Measurements from ENCODE around the gene TANGO6.

Gene TANGO6

DNA sequence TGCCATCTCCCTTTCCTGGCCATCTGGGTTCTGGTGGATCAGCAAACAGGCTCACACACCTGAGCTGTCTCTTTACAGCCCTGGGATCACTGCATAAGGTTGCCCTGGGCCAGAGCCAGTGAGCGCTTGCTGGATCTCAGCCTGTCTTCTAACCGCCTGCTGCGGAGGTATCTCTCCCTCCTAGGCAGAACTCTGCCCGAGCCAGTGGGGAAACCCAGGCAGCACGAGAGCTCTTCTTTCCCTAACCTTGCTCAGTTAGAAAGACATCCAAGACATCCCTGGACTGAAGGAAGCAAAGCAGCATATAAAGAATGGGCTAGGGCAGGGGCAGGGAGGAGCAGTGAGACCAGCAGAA lies 268.5 kb downstream of the TANGO6 start:
- intact Hi-C loops (cut with DNase I; ENCODE audit: low total_unique reads): no loop called here
- Histone ChIP-seq H3K4me1 (peaks cover 8 to 26% (median 18%) of the 10 kb centered on the region in 4 donors), H3K36me3 (peaks cover 22 to 60% (median 55%) of the 10 kb centered on the region in 3 donors), H3K9me3 (no peaks in the 10 kb centered on the region), H3K4me3 (no peak overlapping the region), H3K27ac (no peak overlapping the region), H3K27me3 (peaks cover 0 to 2% of the 10 kb centered on the region in 2 donors)
- TF ChIP-seq, protein P1, sequence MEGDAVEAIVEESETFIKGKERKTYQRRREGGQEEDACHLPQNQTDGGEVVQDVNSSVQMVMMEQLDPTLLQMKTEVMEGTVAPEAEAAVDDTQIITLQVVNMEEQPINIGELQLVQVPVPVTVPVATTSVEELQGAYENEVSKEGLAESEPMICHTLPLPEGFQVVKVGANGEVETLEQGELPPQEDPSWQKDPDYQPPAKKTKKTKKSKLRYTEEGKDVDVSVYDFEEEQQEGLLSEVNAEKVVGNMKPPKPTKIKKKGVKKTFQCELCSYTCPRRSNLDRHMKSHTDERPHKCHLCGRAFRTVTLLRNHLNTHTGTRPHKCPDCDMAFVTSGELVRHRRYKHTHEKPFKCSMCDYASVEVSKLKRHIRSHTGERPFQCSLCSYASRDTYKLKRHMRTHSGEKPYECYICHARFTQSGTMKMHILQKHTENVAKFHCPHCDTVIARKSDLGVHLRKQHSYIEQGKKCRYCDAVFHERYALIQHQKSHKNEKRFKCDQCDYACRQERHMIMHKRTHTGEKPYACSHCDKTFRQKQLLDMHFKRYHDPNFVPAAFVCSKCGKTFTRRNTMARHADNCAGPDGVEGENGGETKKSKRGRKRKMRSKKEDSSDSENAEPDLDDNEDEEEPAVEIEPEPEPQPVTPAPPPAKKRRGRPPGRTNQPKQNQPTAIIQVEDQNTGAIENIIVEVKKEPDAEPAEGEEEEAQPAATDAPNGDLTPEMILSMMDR (IDR thresholded peaks at IDR 0.05): no peak
- DNase-seq: peak in 1 of 2 donors; percentile 45

DNA sequence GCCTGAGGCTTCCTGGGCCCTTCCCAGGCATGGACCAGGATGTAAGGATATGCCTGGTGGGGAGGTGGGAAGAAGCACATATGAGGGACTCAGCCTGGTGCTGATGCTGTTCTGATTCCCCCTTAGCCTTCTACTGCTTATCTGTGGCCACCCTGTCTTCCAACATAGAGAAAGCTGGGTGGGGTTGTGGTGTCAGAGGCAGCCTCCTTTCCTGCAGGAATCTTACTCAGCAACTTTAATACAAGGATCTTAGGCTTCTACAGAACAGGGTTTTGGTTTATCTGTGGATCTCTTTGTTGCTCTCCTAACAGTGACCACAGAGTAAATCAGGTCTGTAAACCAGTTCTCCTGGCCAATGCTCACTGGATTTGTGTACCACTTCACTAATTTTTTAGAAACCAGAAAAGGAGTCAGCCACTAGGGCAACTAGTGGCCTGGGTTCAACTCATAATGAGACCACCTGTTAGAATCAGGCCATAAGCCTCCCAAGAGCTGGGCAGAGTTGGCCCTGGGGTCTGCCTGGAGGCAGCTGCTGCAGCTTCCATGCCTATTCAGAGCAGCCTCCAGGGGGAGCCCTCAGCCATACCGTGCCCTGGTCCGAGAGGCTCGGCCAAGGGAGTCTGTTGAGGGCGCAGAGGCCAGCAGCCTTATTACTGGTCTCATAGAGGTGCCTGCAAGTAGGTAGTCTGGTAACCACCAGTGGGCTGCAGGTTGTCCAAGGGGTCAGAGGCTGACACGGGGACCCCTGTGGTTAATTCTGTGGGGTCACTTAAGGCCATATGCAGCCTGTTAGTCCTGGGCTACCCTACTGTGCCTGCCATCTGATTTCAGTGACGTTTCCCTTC lies 269.2 kb downstream of the TANGO6 start:
- peaks cover 22 to 63% (median 57%) of the 10 kb centered on the region in 3 donors for H3K36me3 ChIP-seq
- intact Hi-C loops (cut with DNase I; ENCODE audit: low total_unique reads): no loop called here

DNA sequence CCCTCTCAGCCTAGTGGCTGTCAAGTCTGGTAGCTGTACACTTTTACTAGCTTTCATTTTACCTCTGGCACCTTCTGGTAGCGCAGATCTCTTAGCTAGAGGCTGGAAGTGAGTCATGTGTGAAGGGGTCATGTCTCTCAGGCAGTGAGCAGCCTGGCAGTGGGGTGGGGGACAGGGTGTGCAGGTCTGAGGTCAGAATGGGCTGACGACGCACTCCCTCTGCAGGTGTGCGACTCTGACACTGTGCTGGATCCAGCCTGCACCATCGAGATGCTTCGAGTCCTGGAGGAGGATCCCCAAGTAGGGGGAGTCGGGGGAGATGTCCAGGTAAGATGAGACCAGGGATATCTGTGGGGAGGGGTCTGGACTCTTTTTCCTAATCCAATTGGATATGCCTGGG lies 269.9 kb downstream of the TANGO6 start:
- intact Hi-C loops (cut with DNase I; ENCODE audit: low total_unique reads): no loop called here
- Histone ChIP-seq H3K9me3 (no peaks in the 10 kb centered on the region), H3K36me3 (peaks cover 22 to 68% (median 63%) of the 10 kb centered on the region in 3 donors), H3K4me1 (peaks cover 0 to 12% (median 6%) of the 10 kb centered on the region in 4 donors), H3K27ac (no peak overlapping the region), H3K27me3 (no peaks in the 10 kb centered on the region), H3K4me3 (no peak overlapping the region)
- TF ChIP-seq, protein P1 (IDR thresholded peaks at IDR 0.05): no peak
- no peak for DNase-seq

More for the DNA sequence above, 269.2 kb downstream of the TANGO6 start:
- H3K9me3 ChIP-seq: no peaks in the 10 kb centered on the region
- peaks cover 2 to 19% (median 13%) of the 10 kb centered on the region in 4 donors for H3K4me1 ChIP-seq
- H3K27me3 ChIP-seq: peaks cover 0 to 2% of the 10 kb centered on the region in 2 donors
- H3K27ac ChIP-seq: no peak overlapping the region
- H3K4me3 ChIP-seq: no peak overlapping the region
- TF ChIP-seq, protein P1 (IDR thresholded peaks at IDR 0.05): peak; percentile 40 to 64
- DNase-seq: peak in 1 of 2 donors; percentile 55

DNA sequence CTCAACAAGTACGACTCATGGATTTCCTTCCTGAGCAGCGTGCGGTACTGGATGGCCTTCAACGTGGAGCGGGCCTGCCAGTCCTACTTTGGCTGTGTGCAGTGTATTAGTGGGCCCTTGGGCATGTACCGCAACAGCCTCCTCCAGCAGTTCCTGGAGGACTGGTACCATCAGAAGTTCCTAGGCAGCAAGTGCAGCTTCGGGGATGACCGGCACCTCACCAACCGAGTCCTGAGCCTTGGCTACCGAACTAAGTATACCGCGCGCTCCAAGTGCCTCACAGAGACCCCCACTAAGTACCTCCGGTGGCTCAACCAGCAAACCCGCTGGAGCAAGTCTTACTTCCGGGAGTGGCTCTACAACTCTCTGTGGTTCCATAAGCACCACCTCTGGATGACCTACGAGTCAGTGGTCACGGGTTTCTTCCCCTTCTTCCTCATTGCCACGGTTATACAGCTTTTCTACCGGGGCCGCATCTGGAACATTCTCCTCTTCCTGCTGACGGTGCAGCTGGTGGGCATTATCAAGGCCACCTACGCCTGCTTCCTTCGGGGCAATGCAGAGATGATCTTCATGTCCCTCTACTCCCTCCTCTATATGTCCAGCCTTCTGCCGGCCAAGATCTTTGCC lies 271.1 kb downstream of the TANGO6 start:
- intact Hi-C loops (cut with DNase I; ENCODE audit: low total_unique reads): no loop called here

DNA sequence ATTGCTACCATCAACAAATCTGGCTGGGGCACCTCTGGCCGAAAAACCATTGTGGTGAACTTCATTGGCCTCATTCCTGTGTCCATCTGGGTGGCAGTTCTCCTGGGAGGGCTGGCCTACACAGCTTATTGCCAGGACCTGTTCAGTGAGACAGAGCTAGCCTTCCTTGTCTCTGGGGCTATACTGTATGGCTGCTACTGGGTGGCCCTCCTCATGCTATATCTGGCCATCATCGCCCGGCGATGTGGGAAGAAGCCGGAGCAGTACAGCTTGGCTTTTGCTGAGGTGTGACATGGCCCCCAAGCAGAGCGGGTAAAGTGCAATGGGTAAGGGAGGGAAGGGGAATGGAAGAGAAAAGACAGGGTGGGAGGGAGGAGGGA lies 271.6 kb downstream of the TANGO6 start:
- Histone ChIP-seq H3K4me1 (peaks cover 0 to 15% (median 4%) of the 10 kb centered on the region in 4 donors), H3K4me3 (no peak overlapping the region), H3K9me3 (no peaks in the 10 kb centered on the region), H3K27ac (no peak overlapping the region), H3K27me3 (no peaks in the 10 kb centered on the region), H3K36me3 (peaks cover 31 to 77% (median 73%) of the 10 kb centered on the region in 3 donors)
- no peak for DNase-seq
- TF ChIP-seq, protein P1 (IDR thresholded peaks at IDR 0.05): no peak
- intact Hi-C loops (cut with DNase I; ENCODE audit: low total_unique reads): no loop called here

More for the DNA sequence above, 271.1 kb downstream of the TANGO6 start:
- peaks cover 0 to 11% (median 4%) of the 10 kb centered on the region in 4 donors for H3K4me1 ChIP-seq
- no peak for DNase-seq
- TF ChIP-seq, protein P1 (IDR thresholded peaks at IDR 0.05): no peak
- no peaks in the 10 kb centered on the region for H3K27me3 ChIP-seq
- no peak overlapping the region for H3K27ac ChIP-seq
- no peak overlapping the region for H3K4me3 ChIP-seq
- peaks cover 31 to 77% (median 73%) of the 10 kb centered on the region in 3 donors for H3K36me3 ChIP-seq
- H3K9me3 ChIP-seq: no peaks in the 10 kb centered on the region
